ENCODE measurements around the gene ZNF492.

- TF ChIP-seq CTCF (IDR thresholded peaks at IDR 0.05) = no peak
- no peak for TF ChIP-seq EP300 (IDR thresholded peaks at IDR 0.05)
These were observed 14.8 kb upstream of the ZNF492 start for GRCh38 chr19:22619371-22619770.
